CD4-positive, alpha-beta T cell treated with Interleukin-15 for 4 hours (primary cell): Measurements from ENCODE around the gene SEC24C.
"Not testable (repeated sequence)": the region's sequence is repeated elsewhere in the genome, so short reads cannot be mapped to it uniquely, and the experiment has no call there.

Experiments used
- DNase-seq: peaks from one replicate; pipeline ENCODE4 v3.0.0-alpha.2; 2020; ENCODE audit warnings: low spot score

SEC24C gene

GRCh38 chr10:73793456-73793855 lies 49.3 kb downstream of the SEC24C start:
- DNase-seq = no peak

GRCh38 chr10:73795491-73795890 lies 51.3 kb downstream of the SEC24C start:
- DNase-seq = not testable (repeated sequence)

GRCh38 chr10:73796035-73796434 lies 51.9 kb downstream of the SEC24C start:
- not testable (repeated sequence) for DNase-seq

- DNase-seq = no peak
These were observed 52.6 kb downstream of the SEC24C start for GRCh38 chr10:73796766-73797165.

GRCh38 chr10:73797324-73798025 lies 53.3 kb downstream of the SEC24C start:
- DNase-seq = no peak

- no peak for DNase-seq
These were observed 53.9 kb downstream of the SEC24C start for GRCh38 chr10:73798087-73798486.

GRCh38 chr10:73798927-73799560 lies 54.9 kb downstream of the SEC24C start:
- no peak for DNase-seq

GRCh38 chr10:73799899-73800559 lies 55.9 kb downstream of the SEC24C start:
- DNase-seq = no peak

- DNase-seq = no peak
These were observed 56.5 kb downstream of the SEC24C start for GRCh38 chr10:73800560-73801252.

GRCh38 chr10:73801253-73801590 lies 57.0 kb downstream of the SEC24C start:
- DNase-seq = no peak

GRCh38 chr10:73802276-73802991 lies 58.3 kb downstream of the SEC24C start:
- no peak for DNase-seq

- DNase-seq = no peak
These were observed 59.6 kb downstream of the SEC24C start for GRCh38 chr10:73803680-73804286.

- no peak for DNase-seq
These were observed 62.2 kb downstream of the SEC24C start for GRCh38 chr10:73806176-73806950.

- DNase-seq = no peak
These were observed 63.3 kb downstream of the SEC24C start for GRCh38 chr10:73807471-73807870.

GRCh38 chr10:73808021-73808815 lies 64.0 kb downstream of the SEC24C start:
- no peak for DNase-seq

- DNase-seq = no peak
These were observed 65.1 kb downstream of the SEC24C start for GRCh38 chr10:73809061-73809818.

GRCh38 chr10:73810358-73810734 lies 66.2 kb downstream of the SEC24C start:
- DNase-seq = no peak

GRCh38 chr10:73810735-73811465 lies 66.7 kb downstream of the SEC24C start:
- peak; percentile 51 for DNase-seq

- DNase-seq = no peak
These were observed 68.5 kb downstream of the SEC24C start for GRCh38 chr10:73812657-73813056.
